Measurements from ENCODE around the gene TOP3A.

DNA sequence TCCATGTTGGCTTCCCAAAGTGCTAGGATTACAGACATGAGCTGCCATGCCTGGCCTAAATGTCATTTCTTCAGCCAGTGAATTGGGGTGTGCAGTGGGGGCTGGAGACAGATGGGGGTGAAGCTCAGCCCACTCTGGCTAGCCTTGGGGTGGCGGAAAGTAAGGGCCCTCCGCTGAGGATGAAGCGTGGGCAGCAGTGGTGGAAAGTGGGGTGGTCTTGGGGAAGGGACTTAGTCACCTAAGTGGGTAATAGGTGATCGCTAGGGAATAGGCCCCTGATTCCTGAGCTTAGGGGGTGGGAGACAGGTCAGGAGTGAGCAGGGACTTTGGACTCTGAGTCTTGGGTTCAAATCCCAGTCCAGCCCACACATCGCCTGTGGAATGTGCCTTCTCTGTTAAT lies 87.2 kb downstream of the TOP3A start:
- TF ChIP-seq, protein P1, sequence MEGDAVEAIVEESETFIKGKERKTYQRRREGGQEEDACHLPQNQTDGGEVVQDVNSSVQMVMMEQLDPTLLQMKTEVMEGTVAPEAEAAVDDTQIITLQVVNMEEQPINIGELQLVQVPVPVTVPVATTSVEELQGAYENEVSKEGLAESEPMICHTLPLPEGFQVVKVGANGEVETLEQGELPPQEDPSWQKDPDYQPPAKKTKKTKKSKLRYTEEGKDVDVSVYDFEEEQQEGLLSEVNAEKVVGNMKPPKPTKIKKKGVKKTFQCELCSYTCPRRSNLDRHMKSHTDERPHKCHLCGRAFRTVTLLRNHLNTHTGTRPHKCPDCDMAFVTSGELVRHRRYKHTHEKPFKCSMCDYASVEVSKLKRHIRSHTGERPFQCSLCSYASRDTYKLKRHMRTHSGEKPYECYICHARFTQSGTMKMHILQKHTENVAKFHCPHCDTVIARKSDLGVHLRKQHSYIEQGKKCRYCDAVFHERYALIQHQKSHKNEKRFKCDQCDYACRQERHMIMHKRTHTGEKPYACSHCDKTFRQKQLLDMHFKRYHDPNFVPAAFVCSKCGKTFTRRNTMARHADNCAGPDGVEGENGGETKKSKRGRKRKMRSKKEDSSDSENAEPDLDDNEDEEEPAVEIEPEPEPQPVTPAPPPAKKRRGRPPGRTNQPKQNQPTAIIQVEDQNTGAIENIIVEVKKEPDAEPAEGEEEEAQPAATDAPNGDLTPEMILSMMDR (IDR thresholded peaks at IDR 0.05): no peak
- TF ChIP-seq EP300 (IDR thresholded peaks at IDR 0.05) (no peak), POLR2A (IDR thresholded peaks at IDR 0.05) (no peak), POLR2AphosphoS5 (IDR thresholded peaks at IDR 0.05) (no peak)
